GM13977 (cell line): Measurements from ENCODE around the gene LAMP5.

Source experiments
- DNase-seq: peaks from one replicate; pipeline ENCODE4 v3.0.0; 2012; ENCODE audit warnings: low spot score
- in situ Hi-C: fragments of 300-500 bp; cut with MboI; formaldehyde crosslinking; loops from one replicate; pipeline ENCODE4 v1.12.0; 2022; ENCODE audit warnings: low sequenced_read_pairs, low pct_unique_long_range_greater_than_20kb, mixed read lengths, inconsistent platforms; ENCODE audit not compliant: unreplicated experiment
- TF ChIP-seq, protein P1 (sequence below): IDR thresholded peaks from 2 replicates; pipeline ENCODE4 v1.5.1; 2012; ENCODE audit warnings: mild to moderate bottlenecking, control low read depth; ENCODE audit not compliant: insufficient read depth; ENCODE audit errors: extremely low read depth, missing control alignments

The LAMP5 gene

DNA sequence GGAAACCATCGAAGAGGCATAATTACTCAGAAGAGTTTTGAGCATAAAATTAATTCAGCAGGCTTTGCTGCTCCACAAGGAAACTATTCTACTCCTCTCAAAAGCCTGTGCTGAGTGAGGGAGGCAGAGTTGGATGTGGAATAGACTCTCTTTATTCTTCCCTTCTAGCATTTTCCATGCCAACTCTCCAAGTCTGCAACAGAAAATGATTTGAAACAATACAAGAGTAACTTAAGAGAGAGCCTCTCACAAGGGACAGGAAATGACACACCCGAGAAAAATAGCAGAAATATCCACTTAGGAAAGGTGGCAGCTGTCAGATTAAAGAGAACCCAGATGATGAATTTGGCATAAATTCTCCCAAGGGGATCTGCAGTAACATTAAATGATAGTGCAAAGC is 26.3 kb upstream of the LAMP5 start:
- TF ChIP-seq, protein P1, sequence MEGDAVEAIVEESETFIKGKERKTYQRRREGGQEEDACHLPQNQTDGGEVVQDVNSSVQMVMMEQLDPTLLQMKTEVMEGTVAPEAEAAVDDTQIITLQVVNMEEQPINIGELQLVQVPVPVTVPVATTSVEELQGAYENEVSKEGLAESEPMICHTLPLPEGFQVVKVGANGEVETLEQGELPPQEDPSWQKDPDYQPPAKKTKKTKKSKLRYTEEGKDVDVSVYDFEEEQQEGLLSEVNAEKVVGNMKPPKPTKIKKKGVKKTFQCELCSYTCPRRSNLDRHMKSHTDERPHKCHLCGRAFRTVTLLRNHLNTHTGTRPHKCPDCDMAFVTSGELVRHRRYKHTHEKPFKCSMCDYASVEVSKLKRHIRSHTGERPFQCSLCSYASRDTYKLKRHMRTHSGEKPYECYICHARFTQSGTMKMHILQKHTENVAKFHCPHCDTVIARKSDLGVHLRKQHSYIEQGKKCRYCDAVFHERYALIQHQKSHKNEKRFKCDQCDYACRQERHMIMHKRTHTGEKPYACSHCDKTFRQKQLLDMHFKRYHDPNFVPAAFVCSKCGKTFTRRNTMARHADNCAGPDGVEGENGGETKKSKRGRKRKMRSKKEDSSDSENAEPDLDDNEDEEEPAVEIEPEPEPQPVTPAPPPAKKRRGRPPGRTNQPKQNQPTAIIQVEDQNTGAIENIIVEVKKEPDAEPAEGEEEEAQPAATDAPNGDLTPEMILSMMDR = no peak
- no peak for DNase-seq
- in situ Hi-C loops = no loop called here

DNA sequence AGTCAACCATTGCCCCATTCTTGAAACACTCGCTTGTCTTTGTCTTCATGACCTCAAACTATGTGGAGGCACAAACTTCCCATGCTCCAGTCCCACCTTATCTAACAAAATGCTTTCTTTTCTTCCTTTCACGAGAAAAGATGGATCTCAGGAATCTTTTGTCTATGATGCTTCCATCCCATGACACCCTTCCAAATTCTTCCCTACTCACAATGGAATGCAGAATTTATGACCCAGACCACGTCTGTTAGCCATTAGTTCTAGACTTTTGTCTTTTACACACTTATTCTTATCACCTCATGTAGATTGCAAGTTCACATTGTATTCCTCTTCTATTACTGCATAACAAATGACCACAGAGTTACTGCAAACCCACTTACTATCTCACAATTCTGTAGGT is 24.2 kb upstream of the LAMP5 start:
- TF ChIP-seq, protein P1 = no peak
- no peak for DNase-seq
- in situ Hi-C loops = no loop called here

DNA sequence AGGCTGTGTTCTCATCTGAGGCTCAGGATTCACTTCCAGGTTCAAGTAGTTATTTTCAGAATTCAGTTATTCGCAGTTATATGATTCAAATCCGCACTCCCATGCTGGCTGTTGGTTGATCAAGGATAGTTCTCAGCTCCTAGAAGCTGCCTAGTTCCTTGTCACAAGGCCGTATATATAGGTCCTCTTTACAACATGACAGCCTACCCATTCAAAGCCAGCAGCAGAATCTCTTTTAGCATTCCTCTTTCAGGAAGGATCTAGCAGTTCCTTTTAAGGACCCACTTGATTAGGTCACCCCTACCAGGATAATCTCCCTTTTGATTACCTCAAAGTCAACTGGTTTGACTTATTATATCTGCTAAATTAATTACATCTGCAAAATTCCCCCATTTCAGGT is 23.8 kb upstream of the LAMP5 start:
- in situ Hi-C loops = no loop called here
- TF ChIP-seq, protein P1 = no peak
- DNase-seq = no peak

DNA sequence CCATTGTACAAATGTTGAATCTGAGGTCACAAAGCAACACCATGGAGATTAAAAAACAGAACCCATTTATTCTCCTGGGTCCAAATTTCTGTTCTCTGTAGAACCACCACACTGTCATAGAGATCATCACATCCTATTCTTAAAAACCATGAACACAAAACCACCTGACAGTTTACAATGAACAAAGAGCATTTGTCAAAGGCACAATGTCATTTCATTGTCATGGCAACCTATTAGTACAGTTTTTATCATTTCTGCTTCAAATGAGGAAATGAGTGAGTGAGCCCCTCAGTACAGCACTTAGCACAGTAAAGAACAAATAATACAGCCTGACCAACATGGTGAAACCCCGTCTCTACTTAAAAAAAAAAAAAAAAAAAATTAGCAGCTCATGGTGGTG is 23.1 kb upstream of the LAMP5 start:
- no peak for DNase-seq
- TF ChIP-seq, protein P1 = no peak
- in situ Hi-C loops = no loop called here

DNA sequence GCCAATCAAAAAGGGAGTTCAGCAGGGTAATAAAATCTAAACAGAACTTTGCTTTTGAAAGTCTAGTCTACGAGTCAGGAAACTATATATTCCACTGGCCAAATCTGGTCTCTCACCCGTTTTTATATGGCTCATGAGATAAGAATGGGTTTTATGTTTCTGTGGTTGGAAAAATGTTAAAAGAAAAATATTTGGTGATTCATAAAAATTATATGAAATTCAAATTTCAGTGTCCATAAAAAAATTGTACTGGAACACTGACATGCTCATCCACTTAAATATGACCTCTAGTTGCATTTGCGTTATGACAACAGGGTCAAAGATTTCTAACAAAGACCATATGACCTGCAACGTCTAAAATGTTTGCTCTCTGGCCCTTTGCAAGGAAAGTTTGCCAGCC is 22.3 kb upstream of the LAMP5 start:
- DNase-seq = no peak
- TF ChIP-seq, protein P1 = no peak
- in situ Hi-C loops = no loop called here

DNA sequence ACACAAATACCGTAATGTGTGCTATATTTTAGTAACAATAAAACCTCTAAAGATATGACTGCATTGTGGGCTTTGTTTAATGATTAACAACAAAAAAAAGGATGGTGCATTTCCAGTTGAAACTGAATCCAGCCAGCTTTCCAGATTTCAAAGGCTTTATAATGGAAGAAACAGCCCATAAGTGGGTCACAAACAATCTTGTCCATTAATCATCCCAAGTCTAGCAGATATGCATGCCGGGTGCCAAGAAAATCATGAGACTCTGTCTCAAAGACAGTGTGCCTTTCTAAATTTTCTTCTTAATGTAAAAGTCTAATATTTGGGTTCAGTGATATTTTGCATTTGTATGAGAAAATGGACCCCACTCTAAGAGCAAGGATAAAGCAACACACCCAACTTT is 20.6 kb upstream of the LAMP5 start:
- no peak for DNase-seq
- TF ChIP-seq, protein P1 = no peak
- in situ Hi-C loops = no loop called here

DNA sequence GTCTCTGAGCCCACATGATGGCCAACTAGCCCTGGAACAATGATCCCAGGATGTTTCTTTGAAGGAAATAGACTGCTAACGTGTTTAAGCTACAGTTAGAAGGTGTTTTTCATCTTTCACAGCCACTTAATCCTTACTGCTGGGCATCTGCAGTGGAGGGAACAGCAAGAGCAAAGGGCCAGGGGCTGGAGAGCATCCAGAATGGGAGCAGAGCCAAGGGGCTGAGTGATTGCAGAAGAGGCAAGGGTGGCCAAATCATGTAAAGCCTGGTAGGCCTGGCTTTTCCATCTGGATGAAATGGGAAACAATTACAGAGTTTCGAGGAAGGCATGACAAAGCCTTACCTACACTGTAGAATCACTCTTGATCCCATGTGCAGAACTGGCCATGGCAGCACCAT is 18.7 kb upstream of the LAMP5 start:
- TF ChIP-seq, protein P1 = no peak

More for the DNA sequence above, 18.7 kb upstream of the LAMP5 start:
- in situ Hi-C loops = no loop called here
- DNase-seq = no peak
